Body of pancreas (tissue), 4 donors: ENCODE results near the gene KRTAP5-1.

Experiments
- POLR2A ChIP-seq, 3 donors: fragments of 450-650 bp; IDR thresholded peaks; one replicate each; pipeline ENCODE4 v1.6.1; 2016; ENCODE audit warnings: antibody characterized with exemption in 3 of 3, mild to moderate bottlenecking in 2 of 3
- TF ChIP-seq, protein P1 (sequence below), 7 experiments: fragments of 450-650 bp in 4 of 7; fragments of 200-600 bp in 3 of 7; sonication (generic) in 3 of 7; IDR thresholded peaks; one replicate each; pipeline ENCODE4 v1.5.1; 2016 to 2019; ENCODE audit warnings: antibody characterized with exemption in 7 of 7

DNA sequence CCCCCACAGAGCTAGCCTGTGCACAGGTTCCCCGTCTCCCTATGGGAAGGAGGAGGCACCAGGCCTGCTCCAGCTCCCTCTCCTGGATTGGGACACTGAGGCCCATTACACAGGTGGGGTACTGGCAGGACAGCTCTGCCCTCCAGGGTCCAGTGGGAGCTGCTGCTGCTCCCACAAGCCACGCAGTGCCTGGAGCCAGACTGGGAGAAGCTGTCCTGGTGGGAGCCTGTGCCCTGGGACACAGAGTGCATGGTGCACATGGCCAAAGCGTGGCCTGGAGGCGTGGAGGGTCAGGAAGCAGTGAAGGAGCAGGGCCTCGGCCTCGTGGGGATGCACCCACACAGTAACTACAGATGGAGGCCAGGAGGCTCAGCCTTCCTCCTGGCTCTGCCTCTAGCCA, 40.5 kb downstream of the KRTAP5-1 start:
- TF ChIP-seq, protein P1, sequence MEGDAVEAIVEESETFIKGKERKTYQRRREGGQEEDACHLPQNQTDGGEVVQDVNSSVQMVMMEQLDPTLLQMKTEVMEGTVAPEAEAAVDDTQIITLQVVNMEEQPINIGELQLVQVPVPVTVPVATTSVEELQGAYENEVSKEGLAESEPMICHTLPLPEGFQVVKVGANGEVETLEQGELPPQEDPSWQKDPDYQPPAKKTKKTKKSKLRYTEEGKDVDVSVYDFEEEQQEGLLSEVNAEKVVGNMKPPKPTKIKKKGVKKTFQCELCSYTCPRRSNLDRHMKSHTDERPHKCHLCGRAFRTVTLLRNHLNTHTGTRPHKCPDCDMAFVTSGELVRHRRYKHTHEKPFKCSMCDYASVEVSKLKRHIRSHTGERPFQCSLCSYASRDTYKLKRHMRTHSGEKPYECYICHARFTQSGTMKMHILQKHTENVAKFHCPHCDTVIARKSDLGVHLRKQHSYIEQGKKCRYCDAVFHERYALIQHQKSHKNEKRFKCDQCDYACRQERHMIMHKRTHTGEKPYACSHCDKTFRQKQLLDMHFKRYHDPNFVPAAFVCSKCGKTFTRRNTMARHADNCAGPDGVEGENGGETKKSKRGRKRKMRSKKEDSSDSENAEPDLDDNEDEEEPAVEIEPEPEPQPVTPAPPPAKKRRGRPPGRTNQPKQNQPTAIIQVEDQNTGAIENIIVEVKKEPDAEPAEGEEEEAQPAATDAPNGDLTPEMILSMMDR (IDR thresholded peaks at IDR 0.05) = no peak
- TF ChIP-seq POLR2A (IDR thresholded peaks at IDR 0.05) = no peak
